A549 (cell line): ENCODE data around the gene CFAP157. TPM values are rescaled to one million over a fixed set of nuclear protein-coding genes. Genes with fewer than 3 reads are reported as not detected.

Experiments used
- ATAC-seq, 2 experiments: fragments of 200-7000 bp in 1 of 2; fragments of >200 bp in 1 of 2; cut with Nextera tagmentation in 1 of 2; cut with Tn5 transposase in 1 of 2; 3 replicates each; pipeline versions ENCODE4 v1.8.0 to v1.9.1; 2018 to 2020; ENCODE audit warnings: mild to moderate bottlenecking in 1 of 2, moderate library complexity in 1 of 2
- CTCF ChIA-PET: fragments of 300-600 bp; sonication (Branson Sonifier 250); formaldehyde crosslinking; extraction: SDS; loops from one replicate; lab custom pipeline; 2021; ENCODE audit warnings: antibody characterized with exemption, inconsistent platforms; lab: Yijun Ruan, JAX
- POLR2A ChIA-PET: fragments of 350-600 bp; formaldehyde crosslinking; extraction: SDS; loops from one replicate; lab custom pipeline; 2021; ENCODE audit warnings: antibody characterized with exemption, inconsistent platforms; lab: Yijun Ruan, JAX
- DNase-seq, 2 experiments: peaks; one replicate each; pipeline versions ENCODE4 v3.0.0 to v3.0.0-alpha.2; 2011 to 2016; ENCODE audit warnings: low read depth in 1 of 2, low spot score in 1 of 2
- FAIRE-seq: peaks from 2 replicates; lab custom pipeline; 2011; peaks lifted over from hg19 to GRCh38; lab: Jason Lieb, UNC
- H3K27ac ChIP-seq, 2 experiments: fragments of >200 bp; sonication (Bioruptor Twin); formaldehyde crosslinking; 3 replicates each; pipeline ENCODE4 v1.5.1; 2016 to 2017
- H3K4me1 ChIP-seq: fragments of >200 bp; sonication (Bioruptor Twin); formaldehyde crosslinking; 3 replicates; pipeline ENCODE4 v1.6.1; 2016
- H3K4me2 ChIP-seq: fragments of >200 bp; sonication (Bioruptor Twin); formaldehyde crosslinking; 3 replicates; pipeline ENCODE4 v1.6.1; 2016
- H3K4me3 ChIP-seq: fragments of >200 bp; sonication (Bioruptor Twin); formaldehyde crosslinking; 3 replicates; pipeline ENCODE4 v1.5.1; 2016
- H3K9me3 ChIP-seq: fragments of >200 bp; sonication (Bioruptor Twin); formaldehyde crosslinking; 3 replicates; pipeline ENCODE4 v1.6.1; 2016
- ATOH8 ChIP-seq: fragments of 250-450 bp; sonication (Bioruptor Pico); IDR thresholded peaks from 2 replicates; pipeline ENCODE4 v1.5.0; 2020; ENCODE audit warnings: low read depth, mild to moderate bottlenecking, moderate library complexity
- BCL3 ChIP-seq: fragments of >200 bp; sonication (Bioruptor Twin); formaldehyde crosslinking; IDR thresholded peaks from 3 replicates; pipeline ENCODE4 v1.6.1; 2016
- BHLHE40 ChIP-seq: IDR thresholded peaks from 2 replicates; pipeline ENCODE4 v1.6.1; 2012; ENCODE audit warnings: low read depth, low read length, inconsistent platforms
- CEBPB ChIP-seq, 2 experiments: fragments of >200 bp in 1 of 2; sonication (Bioruptor Twin) in 1 of 2; formaldehyde crosslinking in 1 of 2; IDR thresholded peaks; 2 replicates each; pipeline ENCODE4 v1.6.1; 2012 to 2016
- CHD2 ChIP-seq: fragments of 150-350 bp; IDR thresholded peaks from 2 replicates; pipeline ENCODE4 v1.6.1; 2014; ENCODE audit warnings: low read length; ENCODE audit not compliant: partially characterized antibody
- EP300 ChIP-seq, 2 experiments: fragments of >200 bp; sonication (Bioruptor Twin); formaldehyde crosslinking; IDR thresholded peaks; 2 replicates in 1 of 2; 3 replicates in 1 of 2; pipeline ENCODE4 v1.6.1; 2016 to 2017
- GATA3 ChIP-seq: IDR thresholded peaks from 2 replicates; pipeline ENCODE4 v1.6.1; 2012; ENCODE audit warnings: borderline replicate concordance
- HDAC2 ChIP-seq: fragments of 200-600 bp; sonication (generic); IDR thresholded peaks from 2 replicates; pipeline ENCODE4 v1.6.1; 2016
- HES2 ChIP-seq: fragments of >200 bp; sonication (Bioruptor Twin); formaldehyde crosslinking; IDR thresholded peaks from 2 replicates; pipeline ENCODE4 v1.6.1; 2016
- HOXA7 ChIP-seq: fragments of 250-450 bp; sonication (Bioruptor Pico); IDR thresholded peaks from 2 replicates; pipeline ENCODE4 v1.5.0; 2020; ENCODE audit warnings: mild to moderate bottlenecking, moderate library complexity
- JUNB ChIP-seq: fragments of >200 bp; sonication (Bioruptor Twin); formaldehyde crosslinking; IDR thresholded peaks from 2 replicates; pipeline ENCODE4 v1.6.1; 2016
- KDM5A ChIP-seq: fragments of 200-600 bp; sonication (generic); IDR thresholded peaks from 2 replicates; pipeline ENCODE4 v1.6.1; 2016; ENCODE audit warnings: antibody characterized with exemption, mild to moderate bottlenecking
- MAZ ChIP-seq: fragments of 150-350 bp; IDR thresholded peaks from 2 replicates; pipeline ENCODE4 v1.6.1; 2014; ENCODE audit warnings: antibody characterized with exemption, low read depth, low read length, borderline replicate concordance
- NFE2L2 ChIP-seq: fragments of 150-350 bp; conservative IDR thresholded peaks from 2 replicates; pipeline ENCODE4 v1.6.1; 2014; ENCODE audit warnings: low read length
- PBX3 ChIP-seq: IDR thresholded peaks from 2 replicates; pipeline ENCODE4 v1.6.1; 2012
- RAD21 ChIP-seq, 2 experiments: fragments of >200 bp in 1 of 2; sonication (Bioruptor Twin) in 1 of 2; formaldehyde crosslinking in 1 of 2; IDR thresholded peaks in 1 of 2; conservative IDR thresholded peaks in 1 of 2; 2 replicates in 1 of 2; 3 replicates in 1 of 2; pipeline ENCODE4 v1.6.1; 2012 to 2018; ENCODE audit warnings: inconsistent platforms in 1 of 2
- RARB ChIP-seq: fragments of 250-450 bp; sonication (Bioruptor Pico); IDR thresholded peaks from 2 replicates; pipeline ENCODE4 v1.8.0; 2021; ENCODE audit warnings: mild to moderate bottlenecking, moderate library complexity
- REST ChIP-seq: fragments of 200-600 bp; sonication (generic); IDR thresholded peaks from 2 replicates; pipeline ENCODE4 v1.6.1; 2016; ENCODE audit warnings: antibody characterized with exemption, mild to moderate bottlenecking, moderate library complexity
- RFX5 ChIP-seq: fragments of 450-650 bp; IDR thresholded peaks from 2 replicates; pipeline ENCODE4 v1.7.1; 2014; ENCODE audit warnings: antibody characterized with exemption, mild to moderate bottlenecking, moderate library complexity
- ZFP36 ChIP-seq: fragments of 450-650 bp; IDR thresholded peaks from 2 replicates; pipeline ENCODE4 v1.6.1; 2014; ENCODE audit warnings: borderline replicate concordance; ENCODE audit not compliant: partially characterized antibody
- WGBS: methylation state at CpG from one replicate; pipeline ENCODE4 v1.1.6; 2017; ENCODE audit errors: missing lambda C conversion rate; 5-methylcytosine and 5-hydroxymethylcytosine counted together
- polyA plus RNA-seq, 4 experiments: library from polyadenylated mRNA; depleted of rRNA in 3 of 4; stranded (reverse); fragments of >200 nt; fragmentation: RNase III in 1 of 4; extraction: RNeasy Plus Mini Kit Qiagen cat#74134 plus additional on column Dnase treatment in 1 of 4; gene quantifications; 2 replicates in 3 of 4; 3 replicates in 1 of 4; pipeline ENCODE4 v1.2.3, GENCODE V29; 2011 to 2017

Gene CFAP157
- polyA plus RNA-seq, 2 of the 4 experiments (the other 2 are of a cell fraction), result 0.04 TPM

- Histone ChIP-seq H3K27ac (no peak overlapping the region), H3K9me3 (no peaks in the 10 kb centered on the region), H3K4me1 (no peaks in the 10 kb centered on the region)
- FAIRE-seq (no peak), ATAC-seq (peak in 1 of 2 experiments; percentile 20; a peak in 2 of 6 replicates)
- ChIA-PET CTCF (interaction anchor here (1.0 to 1.5 kb wide), 4 partner anchors 14 to 204 kb away, joined by 3 to 5 read pairs (median 4); no protein-coding TSS in a partner anchor), POLR2A (no interaction called here)
- TF ChIP-seq HDAC2 (no peak), HOXA7 (no peak), RARB (CRISPR knock-in tag) (no peak), HES2 (no peak), NFE2L2 (no peak), KDM5A (no peak), ATOH8 (CRISPR knock-in tag) (no peak), RAD21 (conservative IDR thresholded peaks at IDR 0.05 in 1 of 2, IDR thresholded peaks at IDR 0.05 in 1 of 2) (peak in 1 of 2 experiments; percentile 29; a peak in 2 of 5 replicates), REST (no peak)
- TF ChIP-seq, all 56 proteins: peak for 1
- H3K4me3 ChIP-seq, result no peak overlapping the region
- H3K4me2 ChIP-seq, result no peak overlapping the region
- DNase-seq, result peak in 1 of 2 experiments; percentile 44
- WGBS, result 47% methylated on average over 5 of the region's 5 CpGs
These were observed 978 bp downstream of the CFAP157 start for GRCh38 chr9:127707766-127708165.

GRCh38 chr9:127708952-127709587 lies 2.3 kb downstream of the CFAP157 start:
- TF ChIP-seq BCL3 (no peak), BHLHE40 (no peak), CEBPB (IDR thresholded peaks at IDR 0.05) (no peak), GATA3 (no peak)
- TF ChIP-seq, all 56 proteins: peak for 0
- FAIRE-seq, result no peak
- H3K9me3 ChIP-seq, result no peaks in the 10 kb centered on the region
- no peak for ATAC-seq
- ChIA-PET CTCF (interaction anchor here (0.9 to 4.2 kb wide), 2 partner anchors 26 to 120 kb away, joined by 3 to 26 read pairs; partner anchors contain the start of gene TOR2A), POLR2A (no interaction called here)
- H3K27ac ChIP-seq, result no peak overlapping the region
- DNase-seq, result no peak
- WGBS, result 91% methylated on average over 8 of the region's 8 CpGs
- no peak overlapping the region for H3K4me3 ChIP-seq
- peaks cover under 1% of the 10 kb centered on the region; the same call in 1 of the 3 replicates for H3K4me1 ChIP-seq
- H3K4me2 ChIP-seq, result no peak overlapping the region

- WGBS, result 92% methylated on average over 10 of the region's 10 CpGs
- ATAC-seq, result no peak
- no peak overlapping the region for H3K4me3 ChIP-seq
- TF ChIP-seq ZFP36 (peak; percentile 53), CHD2 (no peak), PBX3 (no peak), RFX5 (no peak), JUNB (no peak), EP300 (IDR thresholded peaks at IDR 0.05) (no peak), MAZ (no peak)
- TF ChIP-seq, all 56 proteins: peak for 1
- CTCF ChIA-PET, result interaction anchor here (1.4 to 4.2 kb wide), 4 partner anchors 14 to 211 kb away, joined by 3 to 26 read pairs (median 4); partner anchors contain the start of gene TOR2A
- FAIRE-seq, result no peak
- H3K9me3 ChIP-seq, result no peaks in the 10 kb centered on the region
- DNase-seq, result no peak
- peaks cover 6% of the 10 kb centered on the region; the same call in 1 of the 3 replicates for H3K4me1 ChIP-seq
- H3K4me2 ChIP-seq, result no peak overlapping the region
- no peak overlapping the region for H3K27ac ChIP-seq
- POLR2A ChIA-PET, result no interaction called here
These were observed 3.5 kb downstream of the CFAP157 start for GRCh38 chr9:127710204-127710783.
